ENCODE data around the gene FCHO1. TPM values are rescaled to one million over a fixed set of nuclear protein-coding genes. Genes with fewer than 3 reads are reported as not detected.

Gene FCHO1
- total and polyA plus RNA-seq, 2 experiments from 2014 or later = 18.5 to 42.3 TPM

- TF ChIP-seq CTCF (conservative IDR thresholded peaks at IDR 0.05; ENCODE audit: low read depth in 2 of 2) (no peak), ETS1 (IDR thresholded peaks at IDR 0.05) (no peak), ZNF462 (CRISPR knock-in tag; IDR thresholded peaks at IDR 0.05) (no peak)
Measured at GRCh38 chr19:17788632-17789031, 37.4 kb downstream of the FCHO1 start (continued).

- peaks cover 7% of the 10 kb centered on the region; the same call in 1 of the 3 replicates for H3K36me3 Mint-ChIP-seq (ENCODE audit: low read depth)
- Histone ChIP-seq H3K27ac (ENCODE audit: low read depth) (no peak overlapping the region), H3K79me2 (replicated peaks; ENCODE audit: insufficient read depth) (no peaks in the 10 kb centered on the region), H3K27me3 (ENCODE audit: insufficient read depth) (peaks cover 7% of the 10 kb centered on the region), H3F3A (replicated peaks; ENCODE audit: low read depth) (peaks cover 8% of the 10 kb centered on the region; the same call in 1 of the 2 replicates), H2AFZ (no peak overlapping the region), H3K4me2 (no peak overlapping the region), H4K20me1 (replicated peaks; ENCODE audit: insufficient read depth) (no peaks in the 10 kb centered on the region), H3K36me3 (ENCODE audit: insufficient read depth) (no peaks in the 10 kb centered on the region; the same call in 1 of the 2 replicates), H3K4me1 (ENCODE audit: insufficient read depth) (no peaks in the 10 kb centered on the region), H3K4me3 (no peak overlapping the region), H3K9me2 (ENCODE audit: insufficient read depth) (no peaks in the 10 kb centered on the region)
- peaks cover 9% of the 10 kb centered on the region for H3K4me1 Mint-ChIP-seq
- H3K27me3 Mint-ChIP-seq (ENCODE audit: insufficient read depth, low read depth, poor library complexity) = peaks cover 14% of the 10 kb centered on the region
- DNase-seq (ENCODE audit: low spot score) (no peak), ATAC-seq (no peak)
- no peak overlapping the region for H3K4me3 Mint-ChIP-seq
- H3K9me3 Mint-ChIP-seq = no peaks in the 10 kb centered on the region
- TF ChIP-seq EZH2phosphoT487 (IDR thresholded peaks at IDR 0.05; ENCODE audit: unreplicated experiment) (no peak), STAT1 (IDR thresholded peaks at IDR 0.05; ENCODE audit: unreplicated experiment) (no peak), EZH2 (IDR thresholded peaks at IDR 0.05; ENCODE audit: low read depth, unreplicated experiment) (no peak), REST (IDR thresholded peaks at IDR 0.05; ENCODE audit: unreplicated experiment) (no peak), CREB1 (CRISPR knock-in tag; IDR thresholded peaks at IDR 0.05; ENCODE audit: low read depth) (no peak), ZNF114 (CRISPR knock-in tag; IDR thresholded peaks at IDR 0.05) (no peak)
- H3K27ac Mint-ChIP-seq = no peak overlapping the region
Measured at GRCh38 chr19:17790059-17790780, 38.9 kb downstream of the FCHO1 start.

Data from GM23338 (cell line).